Activated T-cell treated with anti-CD3 and anti-CD28 coated beads for 4 hours (primary cell): ENCODE data around the gene CACFD1.

Experiments used
- DNase-seq: peaks from one replicate; pipeline ENCODE4 v3.0.0-alpha.2; 2020

CACFD1 gene

DNA sequence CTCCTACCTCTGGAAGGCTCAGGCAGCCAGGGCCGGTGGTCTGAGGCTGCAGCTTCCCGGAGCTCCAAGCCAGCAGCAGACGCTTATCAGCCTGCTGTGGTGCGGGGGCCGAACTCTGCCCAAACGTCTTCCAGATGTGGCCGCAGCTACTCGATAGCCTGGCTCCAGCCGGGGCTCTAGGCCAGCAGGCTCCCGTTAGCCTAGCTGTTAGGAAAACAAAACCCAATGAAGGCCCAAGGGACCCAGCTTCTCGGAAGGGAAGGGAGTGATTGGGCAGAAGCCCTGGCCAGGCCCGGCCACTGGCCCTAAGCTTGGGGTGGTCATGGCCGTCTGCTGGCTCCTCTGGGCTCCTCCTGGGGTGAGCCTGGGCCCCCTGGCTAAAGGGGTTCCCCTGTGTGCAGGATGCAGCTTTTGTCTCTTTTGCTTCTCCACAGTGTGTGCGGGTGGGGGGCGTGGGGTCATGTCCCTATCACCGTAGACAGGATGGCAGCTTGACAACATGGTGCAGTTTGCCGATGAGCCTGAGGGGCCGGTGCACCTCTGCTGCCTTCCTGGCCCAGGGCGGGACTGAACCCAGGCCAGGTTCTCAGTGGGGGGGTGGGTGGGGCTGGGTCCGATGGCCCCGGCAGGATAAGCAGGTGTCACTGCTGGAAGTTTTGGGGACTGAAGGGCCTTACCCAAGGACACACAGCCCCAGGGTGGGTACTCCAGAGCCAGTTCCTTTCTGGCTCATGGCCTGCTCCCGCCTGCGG lies 46.3 kb downstream of the CACFD1 start:
- DNase-seq, result no peak

DNA sequence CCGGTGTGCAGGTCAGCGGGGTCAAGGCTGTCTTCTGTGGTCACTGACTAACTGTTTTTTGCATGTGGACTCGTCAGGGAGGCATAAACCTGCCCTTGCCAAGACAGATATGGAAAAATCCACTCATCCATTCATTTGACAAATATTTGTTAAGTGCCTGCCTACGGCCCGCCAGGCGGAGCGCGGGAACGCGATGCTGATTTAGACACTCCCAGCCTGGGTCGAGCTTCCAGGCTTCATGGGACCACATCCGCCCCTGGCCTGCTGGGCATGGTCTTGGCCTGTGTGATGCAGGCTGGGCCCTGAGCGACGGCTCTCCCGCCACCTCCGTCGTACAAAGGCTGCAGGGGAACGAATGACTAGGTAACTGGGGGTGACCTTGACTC lies 46.9 kb downstream of the CACFD1 start:
- no peak for DNase-seq

- DNase-seq, result no peak
These were observed 47.6 kb downstream of the CACFD1 start for GRCh38 chr9:133507246-133507965.

DNA sequence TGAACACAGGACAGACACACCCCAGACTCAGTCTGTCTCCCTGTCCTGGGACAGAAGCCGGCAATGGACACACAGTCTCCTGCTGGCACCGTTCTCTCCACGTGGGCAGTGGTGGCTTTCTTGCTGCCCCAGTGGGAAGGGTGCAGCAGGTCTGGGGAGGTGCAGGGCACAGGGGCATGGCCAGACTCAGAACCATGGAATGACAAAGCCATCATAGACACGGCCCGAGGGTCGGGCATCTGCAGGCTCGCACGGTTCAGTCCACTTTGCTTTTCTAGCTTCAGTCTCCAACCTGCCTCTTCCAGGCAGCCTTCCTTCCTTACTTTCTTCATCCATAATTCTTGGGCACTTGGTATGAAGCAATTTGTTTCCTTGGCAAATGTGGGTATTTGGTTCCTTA lies 48.3 kb downstream of the CACFD1 start:
- DNase-seq, result no peak

GRCh38 chr9:133509179-133510083 lies 49.7 kb downstream of the CACFD1 start:
- no peak for DNase-seq

- DNase-seq, result no peak
These were observed 51.2 kb downstream of the CACFD1 start for GRCh38 chr9:133510926-133511505.

DNA sequence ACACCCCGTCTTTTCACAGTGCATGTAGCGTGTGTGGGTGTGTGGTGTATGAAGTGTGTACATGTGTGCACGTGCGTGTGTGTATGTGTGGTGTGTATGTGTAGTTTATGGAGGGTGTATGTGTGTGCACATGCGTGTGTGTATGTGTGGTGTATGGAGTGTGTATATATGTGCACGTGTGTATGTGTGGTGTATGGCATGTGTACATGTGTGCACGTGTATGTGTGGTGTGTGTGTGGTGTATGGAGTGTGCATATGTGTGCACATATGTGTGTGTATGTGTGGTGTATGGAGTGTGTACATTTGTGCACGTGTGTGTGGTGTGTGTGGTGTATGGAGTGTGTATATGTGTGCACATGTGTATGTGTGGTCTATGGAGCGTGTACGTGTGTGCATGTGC lies 51.8 kb downstream of the CACFD1 start:
- DNase-seq, result no peak

DNA sequence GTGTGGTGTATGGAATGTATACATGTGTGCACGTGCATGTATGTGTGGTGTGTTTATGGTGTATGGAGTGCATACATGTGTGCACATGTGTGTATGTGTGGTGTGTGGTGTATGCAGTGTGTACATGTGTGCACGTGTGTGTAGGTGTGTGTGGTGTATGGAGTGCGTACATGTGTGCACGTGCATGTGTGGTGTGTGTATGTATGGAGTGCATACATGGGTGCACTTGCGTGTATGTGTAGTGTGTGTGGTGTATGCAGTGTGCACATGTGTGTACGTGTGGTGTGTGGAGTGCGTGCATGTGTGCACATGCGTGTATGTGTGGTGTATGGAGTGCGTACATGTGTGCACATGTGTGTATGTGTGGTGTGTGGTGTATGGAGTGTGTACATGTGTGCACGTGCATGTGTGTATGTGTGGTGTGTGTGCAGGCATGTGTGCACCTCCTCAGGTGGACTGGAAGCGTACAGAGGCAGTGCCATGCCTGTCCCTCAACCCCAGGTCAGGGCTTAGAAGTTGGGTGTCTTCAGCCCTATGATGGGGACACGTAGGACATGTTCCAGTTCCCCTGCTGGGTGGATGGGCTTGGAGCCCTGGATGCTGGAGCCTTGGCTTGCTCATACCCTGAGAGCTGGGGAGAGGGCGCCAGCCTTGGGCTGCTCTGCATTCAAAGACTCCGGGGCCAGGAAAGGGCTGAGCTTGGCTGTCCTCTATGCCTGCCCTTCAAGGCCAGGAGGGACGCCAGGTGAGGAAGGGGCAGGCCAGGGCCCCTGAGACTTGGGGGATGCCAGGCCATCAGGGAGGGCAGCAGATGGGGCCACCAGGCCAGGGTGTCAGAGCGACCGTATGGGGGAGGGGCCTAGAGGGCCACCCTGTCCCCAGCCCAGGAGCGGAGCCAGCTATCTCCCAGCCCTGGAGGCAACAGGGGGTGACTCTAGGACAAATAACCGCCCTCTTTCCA lies 52.8 kb downstream of the CACFD1 start:
- no peak for DNase-seq

DNA sequence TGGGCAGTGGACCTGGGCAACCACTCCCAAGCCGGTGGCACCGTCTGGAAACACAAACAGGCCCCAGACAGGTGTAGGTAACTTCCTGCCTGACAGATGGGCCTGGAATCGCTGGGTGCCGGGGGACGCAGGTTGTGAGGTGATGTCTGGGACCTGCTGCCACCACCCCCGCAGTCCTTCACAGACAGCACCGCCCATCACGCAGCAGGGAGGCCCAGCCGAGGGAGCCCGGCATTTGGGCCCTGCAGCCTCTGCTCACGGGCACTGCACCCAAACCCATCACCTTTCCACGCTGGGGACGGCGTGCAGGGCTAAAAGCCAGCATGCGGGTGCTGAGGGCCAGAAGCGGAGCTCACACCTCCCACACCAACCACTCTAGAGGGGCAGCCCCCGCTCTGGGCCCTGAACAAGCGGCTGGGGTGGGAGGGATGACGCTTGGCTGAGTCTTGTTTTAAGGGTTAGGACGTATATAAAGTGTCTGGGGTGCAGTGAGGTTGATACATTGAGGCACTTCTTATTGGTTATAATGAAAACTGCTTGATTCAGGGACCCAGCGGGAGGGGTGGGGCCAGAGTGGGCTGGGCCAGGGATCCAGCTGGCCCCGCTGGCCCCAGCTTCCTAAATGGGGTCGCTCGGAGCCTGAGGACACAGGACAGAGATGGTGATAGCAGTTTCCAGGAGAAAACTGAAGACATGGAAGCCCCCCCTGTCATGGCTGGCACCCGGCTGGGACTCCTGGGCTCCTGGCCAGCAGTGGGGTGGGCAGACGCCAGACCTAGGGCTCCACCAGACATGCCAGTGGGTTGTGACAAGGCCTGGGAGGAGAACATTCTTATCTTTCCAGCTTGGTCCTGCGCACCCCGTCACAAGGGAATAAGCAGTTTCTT lies 53.7 kb downstream of the CACFD1 start:
- DNase-seq, result no peak

GRCh38 chr9:133514460-133515239 lies 54.9 kb downstream of the CACFD1 start:
- DNase-seq, result no peak

DNA sequence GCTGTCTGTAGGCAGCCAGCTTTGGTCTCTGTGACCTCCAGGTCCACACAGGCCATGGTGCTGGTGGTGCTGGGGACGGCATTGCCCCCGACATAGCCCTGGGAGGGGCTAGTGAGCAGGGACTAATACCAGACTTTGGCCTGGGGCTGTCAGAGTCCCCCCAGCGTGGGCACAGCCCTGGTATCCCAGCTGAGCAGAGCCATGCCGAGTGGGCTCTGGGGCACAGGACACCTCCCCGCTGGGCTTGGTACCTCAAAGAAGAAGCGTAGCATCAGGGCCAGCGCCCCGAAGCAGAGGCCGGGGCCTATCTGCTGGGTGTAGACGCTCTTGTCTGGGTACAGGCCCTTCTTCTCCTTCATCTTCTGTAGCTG lies 55.4 kb downstream of the CACFD1 start:
- no peak for DNase-seq

GRCh38 chr9:133515615-133516255 lies 56.0 kb downstream of the CACFD1 start:
- DNase-seq, result no peak

DNA sequence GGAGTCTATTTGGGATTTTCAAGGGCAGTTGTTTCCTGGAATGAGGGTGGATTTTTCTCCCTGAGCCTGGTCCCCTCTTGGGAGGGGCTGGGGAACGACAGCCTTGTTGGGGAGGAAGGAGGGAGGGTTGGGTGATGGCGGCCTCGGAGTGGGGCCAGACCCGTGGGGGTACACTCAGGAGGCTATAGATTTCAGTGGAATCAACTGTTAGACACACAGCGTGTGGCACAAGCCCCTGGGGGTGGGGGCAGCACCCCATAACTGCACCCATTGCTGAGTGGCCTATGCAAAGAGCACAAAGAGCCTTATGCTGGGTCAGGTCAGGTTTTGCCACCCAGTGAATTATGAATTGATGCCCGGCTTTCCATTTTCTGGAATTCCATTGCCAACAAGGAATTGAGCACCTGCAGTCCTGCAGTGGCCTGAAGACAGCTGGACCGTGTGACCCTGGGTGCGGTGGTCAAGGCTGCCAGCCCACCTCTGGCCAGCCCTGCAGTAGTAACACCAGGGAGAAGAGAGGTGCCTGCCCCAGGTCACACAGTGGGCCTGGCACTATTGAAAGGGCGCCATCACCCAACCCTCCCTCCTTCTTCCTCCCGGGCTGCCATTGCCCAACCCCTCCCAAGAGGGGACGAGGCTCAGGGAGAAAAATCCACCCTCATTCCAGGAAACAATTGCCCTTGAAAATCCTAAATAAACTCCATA lies 56.6 kb downstream of the CACFD1 start:
- no peak for DNase-seq

DNA sequence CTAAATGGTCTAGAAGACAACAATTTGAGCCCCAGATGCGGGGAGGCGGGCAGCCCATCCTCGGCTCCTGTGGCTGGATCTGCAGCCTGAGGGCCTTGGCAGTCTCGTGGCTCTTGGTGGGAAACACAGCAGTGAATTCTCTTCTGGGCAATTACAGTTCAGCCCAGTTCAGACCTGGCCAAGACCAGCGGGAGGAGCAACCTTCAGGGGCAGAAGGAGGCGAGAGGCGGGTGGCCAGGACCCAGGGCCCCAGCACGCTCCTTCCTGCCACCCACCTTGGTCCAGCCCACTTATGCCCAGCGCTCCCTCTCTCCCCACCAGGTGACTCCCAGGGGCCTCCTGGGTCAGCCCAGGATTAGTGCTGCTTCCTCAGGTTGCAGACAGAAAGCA lies 57.2 kb downstream of the CACFD1 start:
- DNase-seq, result no peak

DNA sequence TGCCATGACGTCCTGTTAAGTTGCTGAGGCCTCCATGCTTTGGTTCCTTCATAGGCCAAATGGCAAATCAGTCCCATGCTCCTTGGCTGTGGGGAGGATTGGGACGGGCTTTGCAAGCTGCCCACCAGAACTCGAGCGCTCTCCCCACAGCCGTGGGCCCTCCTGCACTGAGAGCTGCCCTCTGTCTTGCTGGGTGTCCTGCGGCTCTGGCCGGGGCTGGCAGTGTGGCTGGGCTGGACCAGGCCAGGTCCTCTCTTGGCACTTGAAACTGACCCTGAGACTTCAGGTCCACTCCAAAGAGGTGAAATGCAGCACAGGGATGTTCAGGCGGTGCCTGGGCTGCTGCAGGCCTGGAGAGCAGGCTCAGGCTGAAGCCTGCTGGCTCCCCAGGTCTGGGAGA lies 57.9 kb downstream of the CACFD1 start:
- DNase-seq, result no peak

DNA sequence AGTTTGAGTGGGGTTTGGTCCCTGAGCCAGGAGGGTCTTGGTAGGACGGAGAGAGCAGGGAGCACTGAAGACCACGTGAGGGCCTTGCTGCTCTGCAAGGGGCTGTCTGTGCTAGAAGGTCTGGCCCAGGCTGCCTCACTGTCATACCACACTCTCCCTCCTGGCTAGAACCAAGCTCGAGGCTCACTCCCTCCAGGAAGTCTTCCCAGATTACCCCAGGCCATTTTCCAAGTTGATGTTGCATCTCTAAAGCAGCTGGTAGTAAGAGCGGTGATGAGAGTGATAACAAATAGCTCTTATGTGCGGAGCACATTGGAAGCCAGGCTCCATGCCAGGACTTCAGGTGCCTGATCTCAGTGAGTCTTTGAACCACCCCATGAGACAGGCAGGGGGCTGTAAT lies 58.4 kb downstream of the CACFD1 start:
- DNase-seq, result no peak

GRCh38 chr9:133518706-133519449 lies 59.1 kb downstream of the CACFD1 start:
- DNase-seq, result no peak

GRCh38 chr9:133519693-133520092 lies 59.9 kb downstream of the CACFD1 start:
- no peak for DNase-seq
